ENCODE results near the gene FOXA3.

DNA sequence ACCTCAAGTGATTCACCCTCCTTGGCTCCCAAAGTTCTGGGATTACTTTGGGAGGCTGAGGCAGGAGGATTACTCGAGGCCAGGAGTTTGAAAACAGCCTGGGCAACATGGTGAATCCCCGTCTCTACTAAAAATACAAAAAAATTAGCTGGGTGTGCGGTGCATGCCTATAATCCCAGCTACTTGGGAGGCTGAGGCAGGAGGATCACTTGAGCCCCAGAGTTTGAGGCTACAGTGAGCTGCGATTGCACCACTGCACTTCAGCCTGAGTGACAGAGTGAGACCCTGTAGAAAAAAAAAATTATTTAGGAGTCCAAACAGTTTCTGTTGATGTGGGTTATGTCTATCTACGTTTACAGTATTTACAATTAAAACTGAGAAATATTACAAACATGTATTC, 6.7 kb downstream of the FOXA3 start:
- TF ChIP-seq, protein P1, sequence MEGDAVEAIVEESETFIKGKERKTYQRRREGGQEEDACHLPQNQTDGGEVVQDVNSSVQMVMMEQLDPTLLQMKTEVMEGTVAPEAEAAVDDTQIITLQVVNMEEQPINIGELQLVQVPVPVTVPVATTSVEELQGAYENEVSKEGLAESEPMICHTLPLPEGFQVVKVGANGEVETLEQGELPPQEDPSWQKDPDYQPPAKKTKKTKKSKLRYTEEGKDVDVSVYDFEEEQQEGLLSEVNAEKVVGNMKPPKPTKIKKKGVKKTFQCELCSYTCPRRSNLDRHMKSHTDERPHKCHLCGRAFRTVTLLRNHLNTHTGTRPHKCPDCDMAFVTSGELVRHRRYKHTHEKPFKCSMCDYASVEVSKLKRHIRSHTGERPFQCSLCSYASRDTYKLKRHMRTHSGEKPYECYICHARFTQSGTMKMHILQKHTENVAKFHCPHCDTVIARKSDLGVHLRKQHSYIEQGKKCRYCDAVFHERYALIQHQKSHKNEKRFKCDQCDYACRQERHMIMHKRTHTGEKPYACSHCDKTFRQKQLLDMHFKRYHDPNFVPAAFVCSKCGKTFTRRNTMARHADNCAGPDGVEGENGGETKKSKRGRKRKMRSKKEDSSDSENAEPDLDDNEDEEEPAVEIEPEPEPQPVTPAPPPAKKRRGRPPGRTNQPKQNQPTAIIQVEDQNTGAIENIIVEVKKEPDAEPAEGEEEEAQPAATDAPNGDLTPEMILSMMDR (IDR thresholded peaks at IDR 0.05) = no peak
- TF ChIP-seq EP300 (IDR thresholded peaks at IDR 0.05) = no peak
